ENCODE measurements around the gene JMJD7.
A peak's percentile ranks its signal among the peaks of the same experiment; 100 is the strongest.

JMJD7 gene

DNA sequence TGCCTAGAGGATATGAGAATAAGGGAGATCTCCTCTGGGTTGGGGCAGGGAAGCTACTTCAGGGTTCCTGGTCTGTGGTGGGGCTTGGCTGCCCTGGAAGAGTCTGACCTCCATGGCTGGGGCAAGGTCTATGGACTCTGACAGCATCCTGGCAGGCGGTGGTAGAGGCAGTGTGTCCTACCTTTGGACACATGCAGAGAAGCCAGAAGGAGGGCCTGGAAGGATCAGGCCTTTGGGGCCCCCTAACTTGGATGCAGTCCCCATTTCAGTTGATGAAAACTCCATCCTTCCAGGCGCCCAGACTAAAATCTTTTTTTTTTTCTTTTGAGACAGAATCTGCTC lies 55.6 kb downstream of the JMJD7 start:
- no peak for DNase-seq (ENCODE audit: low spot score)

DNA sequence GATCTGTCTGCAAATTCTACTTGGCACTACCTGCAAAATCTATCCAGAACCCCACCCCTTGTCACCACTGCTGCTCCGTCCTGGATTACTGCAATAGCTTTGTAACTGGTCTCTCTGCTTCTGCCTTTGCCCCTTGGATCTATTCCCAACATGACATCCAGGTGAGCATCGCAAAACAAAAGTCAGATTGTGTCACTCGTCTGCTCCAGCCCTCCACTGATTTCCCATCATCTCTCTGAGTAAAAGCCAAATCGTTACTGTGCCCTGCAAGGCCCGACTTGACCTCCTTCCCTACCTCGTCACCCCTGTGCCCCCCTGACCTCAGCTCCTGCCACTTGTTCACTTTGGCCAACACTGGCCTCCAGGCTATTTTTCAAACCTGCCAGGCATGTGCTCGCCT lies 56.6 kb downstream of the JMJD7 start:
- DNase-seq (ENCODE audit: low spot score) = no peak

DNA sequence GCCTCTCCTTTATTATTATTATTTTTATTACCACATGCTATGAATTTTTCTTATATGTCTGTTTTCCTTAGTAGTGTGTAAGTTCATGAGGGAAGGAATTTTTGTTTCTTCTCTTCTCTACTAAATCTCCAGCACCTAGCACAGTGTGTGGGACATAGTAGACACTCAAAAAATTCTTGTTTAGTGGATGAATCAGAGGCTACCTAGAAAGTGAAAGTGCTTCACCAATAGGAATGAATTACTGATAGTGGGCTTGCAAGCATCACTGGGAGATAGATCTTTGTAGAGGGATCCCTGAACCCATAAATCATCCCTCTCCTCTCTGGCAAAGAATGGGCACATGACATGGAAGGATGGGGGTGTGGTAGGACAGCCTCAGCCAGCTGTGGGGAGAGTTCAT lies 57.4 kb downstream of the JMJD7 start:
- DNase-seq (ENCODE audit: low spot score) = no peak

DNA sequence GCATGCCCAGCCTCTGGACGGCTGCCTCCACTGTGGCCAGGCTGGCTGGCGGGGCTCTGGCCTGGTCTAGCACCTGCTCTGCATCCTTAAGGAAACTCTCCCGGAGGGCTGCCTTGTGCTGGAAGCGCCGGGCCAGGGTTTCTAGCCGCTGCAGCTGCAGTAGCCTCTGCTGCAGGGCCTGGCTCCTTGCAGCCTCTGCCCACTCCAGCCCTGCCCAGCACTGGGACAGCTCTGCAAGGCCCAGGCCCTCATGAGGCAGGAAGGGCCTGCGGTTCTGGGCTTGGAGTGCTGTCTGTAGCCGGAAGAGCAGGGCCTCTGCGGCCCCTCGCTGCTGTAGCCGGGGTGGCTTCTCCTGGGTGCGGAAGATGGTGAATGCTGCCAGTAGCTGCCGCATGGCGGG lies 57.9 kb downstream of the JMJD7 start:
- DNase-seq (ENCODE audit: low spot score) = no peak

DNA sequence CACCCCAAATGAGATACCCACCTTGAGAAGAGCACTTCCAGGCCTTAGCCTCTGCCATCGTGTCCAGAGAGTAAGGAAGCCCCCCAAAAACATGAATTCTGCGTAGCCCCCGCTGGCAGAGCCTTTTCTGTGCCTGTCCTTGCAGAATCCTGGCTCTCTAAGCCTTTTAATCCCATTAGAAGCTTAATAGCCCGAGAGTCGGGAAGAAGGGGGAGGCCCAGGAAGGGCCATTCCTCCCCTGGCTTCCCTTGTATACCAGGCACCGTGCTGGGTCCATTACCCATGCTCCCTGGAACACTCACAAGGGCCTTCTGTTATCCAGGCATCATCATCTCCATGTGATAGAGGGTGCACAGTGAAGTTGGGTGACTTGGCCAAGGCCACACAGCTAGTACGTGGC lies 58.8 kb downstream of the JMJD7 start:
- DNase-seq (ENCODE audit: low spot score) = peak; percentile 74

DNA sequence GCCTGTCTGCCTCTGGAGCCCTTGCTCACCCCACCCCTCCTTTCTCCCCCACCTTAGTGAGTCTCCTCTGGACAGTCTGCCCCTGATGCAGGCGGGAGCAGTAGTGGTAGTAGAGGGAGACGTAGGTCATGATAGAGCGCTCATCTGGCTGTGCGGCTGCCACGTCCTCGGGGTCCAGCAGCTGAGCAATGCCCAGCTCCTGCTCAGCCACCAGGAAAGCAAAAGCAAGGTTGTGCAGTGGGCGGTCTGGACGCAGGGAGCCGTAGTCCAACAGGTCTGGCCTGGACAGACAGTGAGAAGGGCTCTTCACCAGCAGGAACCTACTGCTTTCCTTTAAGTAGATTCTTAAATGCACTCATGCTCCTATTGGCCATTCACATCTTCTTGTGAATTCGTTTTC lies 59.3 kb downstream of the JMJD7 start:
- no peak for DNase-seq (ENCODE audit: low spot score)
